Measurements from ENCODE around the gene DEFB131B.
"Not testable (repeated sequence)": the region's sequence is repeated elsewhere in the genome, so short reads cannot be mapped to it uniquely, and the experiment has no call there.

Gene DEFB131B

DNA sequence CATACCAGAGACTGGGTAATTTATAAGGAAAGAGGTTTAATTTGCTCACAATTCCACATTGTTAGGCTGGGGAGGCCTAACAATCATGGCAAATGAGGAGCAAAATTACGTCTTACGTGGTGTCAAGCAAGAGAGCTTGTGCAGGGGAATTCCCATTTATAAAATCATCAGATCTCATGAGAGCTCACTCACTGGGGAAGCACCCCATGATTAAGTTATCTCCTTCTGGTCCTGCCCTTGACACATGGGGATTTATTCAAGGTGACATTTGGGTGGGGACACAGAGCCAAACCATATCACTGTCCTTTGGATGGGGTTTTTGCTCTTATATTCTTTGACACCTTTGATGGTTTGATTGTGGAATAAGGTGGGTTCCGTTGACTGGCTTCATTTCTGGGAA is 8.3 kb upstream of the DEFB131B start:
- not testable (repeated sequence) for H2BK15ac ChIP-seq (ENCODE audit: low read depth, poor library complexity, severe bottlenecking); H3K4me1 ChIP-seq (ENCODE audit: control insufficient read depth, insufficient read depth, low read depth, low read length); H3K9me3 ChIP-seq (ENCODE audit: control insufficient read depth, low read length); H3K36me3 ChIP-seq (ENCODE audit: control insufficient read depth in 1 of 2, insufficient read depth in 2 of 2, low read depth in 1 of 2, low read length in 2 of 2); H2AK5ac ChIP-seq (ENCODE audit: low read length, severe bottlenecking); H2BK5ac ChIP-seq (ENCODE audit: low read depth, low read length, poor library complexity, severe bottlenecking); DNase-seq; H3K79me1 ChIP-seq (replicated peaks; ENCODE audit: low read length, poor library complexity, severe bottlenecking); H3K23ac ChIP-seq (ENCODE audit: low read length in 2 of 2); H3K9ac ChIP-seq (ENCODE audit: low read length); H3K27me3 ChIP-seq (ENCODE audit: control insufficient read depth in 1 of 2, insufficient read depth in 1 of 2, low read length in 2 of 2); H3K27ac ChIP-seq (ENCODE audit: low read length, poor library complexity, severe bottlenecking); H4K8ac ChIP-seq (ENCODE audit: low read length); H3K18ac ChIP-seq (ENCODE audit: low read depth in 1 of 2, low read length in 2 of 2); H2BK12ac ChIP-seq (ENCODE audit: low read length in 2 of 2); H2BK120ac ChIP-seq (ENCODE audit: low read depth, low read length); H3K4me2 ChIP-seq (ENCODE audit: low read length, poor library complexity, severe bottlenecking); H3K4me3 ChIP-seq (ENCODE audit: insufficient read depth in 1 of 2, low read depth in 1 of 2, low read length in 2 of 2); H2AFZ ChIP-seq (ENCODE audit: low read depth, low read length); H3K14ac ChIP-seq (ENCODE audit: low read length in 2 of 2); H3K4ac ChIP-seq (ENCODE audit: low read depth in 1 of 2, low read length in 2 of 2); H4K91ac ChIP-seq (ENCODE audit: low read length)
- 78% methylated on average over 2 of the region's 3 CpGs for WGBS

DNA sequence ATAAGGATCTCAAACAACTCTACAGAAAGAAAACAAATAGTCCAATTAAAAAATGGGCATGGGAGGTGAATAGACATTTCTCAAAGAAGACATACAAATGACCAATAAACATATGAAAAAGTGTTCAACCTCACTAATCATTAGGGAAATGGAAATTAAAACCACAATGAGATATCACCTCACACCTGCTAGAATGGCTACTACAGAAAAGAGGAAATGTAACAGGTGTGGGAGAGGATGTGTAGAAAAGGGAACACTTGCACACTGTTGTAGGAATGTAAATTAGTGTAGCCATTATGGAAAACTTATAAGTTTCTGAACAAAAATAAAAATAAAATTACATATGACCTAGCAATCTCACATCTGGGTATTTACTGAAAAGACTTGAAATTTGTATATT is 7.6 kb upstream of the DEFB131B start:
- not testable (repeated sequence) for H3K9me3 ChIP-seq (ENCODE audit: control insufficient read depth, low read length); H2BK12ac ChIP-seq (ENCODE audit: low read length in 2 of 2); H3K23ac ChIP-seq (ENCODE audit: low read length in 2 of 2); H3K18ac ChIP-seq (ENCODE audit: low read depth in 1 of 2, low read length in 2 of 2); H3K27ac ChIP-seq (ENCODE audit: low read length, poor library complexity, severe bottlenecking); H2BK15ac ChIP-seq (ENCODE audit: low read depth, poor library complexity, severe bottlenecking); H2BK5ac ChIP-seq (ENCODE audit: low read depth, low read length, poor library complexity, severe bottlenecking); H2AK5ac ChIP-seq (ENCODE audit: low read length, severe bottlenecking); H3K79me1 ChIP-seq (replicated peaks; ENCODE audit: low read length, poor library complexity, severe bottlenecking); H3K14ac ChIP-seq (ENCODE audit: low read length in 2 of 2); H2AFZ ChIP-seq (ENCODE audit: low read depth, low read length); H2BK120ac ChIP-seq (ENCODE audit: low read depth, low read length); H3K4me1 ChIP-seq (ENCODE audit: control insufficient read depth, insufficient read depth, low read depth, low read length); H3K4me3 ChIP-seq (ENCODE audit: insufficient read depth in 1 of 2, low read depth in 1 of 2, low read length in 2 of 2); H3K27me3 ChIP-seq (ENCODE audit: control insufficient read depth in 1 of 2, insufficient read depth in 1 of 2, low read length in 2 of 2); H3K4me2 ChIP-seq (ENCODE audit: low read length, poor library complexity, severe bottlenecking); H4K8ac ChIP-seq (ENCODE audit: low read length); H4K91ac ChIP-seq (ENCODE audit: low read length); H3K4ac ChIP-seq (ENCODE audit: low read depth in 1 of 2, low read length in 2 of 2); H3K36me3 ChIP-seq (ENCODE audit: control insufficient read depth in 1 of 2, insufficient read depth in 2 of 2, low read depth in 1 of 2, low read length in 2 of 2); DNase-seq; H3K9ac ChIP-seq (ENCODE audit: low read length)

DNA sequence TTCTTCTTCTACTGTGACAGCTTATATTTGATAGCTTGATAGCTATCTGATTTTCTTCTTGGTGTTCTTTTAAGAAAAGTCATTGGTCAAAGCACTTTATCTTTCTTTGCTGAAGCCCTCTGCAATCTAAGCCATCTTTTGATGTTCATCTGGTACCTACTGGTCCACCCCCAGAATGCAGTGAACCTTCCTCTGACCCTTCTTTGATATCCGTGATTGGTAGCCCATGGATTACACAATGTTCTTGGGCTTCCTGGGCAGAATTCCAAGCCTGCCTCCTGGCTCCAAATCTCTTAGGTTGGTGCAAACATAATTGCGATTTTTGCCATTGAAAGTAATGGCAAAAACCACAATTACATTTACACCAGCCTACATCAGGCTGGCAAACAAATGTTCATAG is 2.0 kb upstream of the DEFB131B start:
- not testable (repeated sequence) for H3K36me3 ChIP-seq (ENCODE audit: control insufficient read depth in 1 of 2, insufficient read depth in 2 of 2, low read depth in 1 of 2, low read length in 2 of 2); H3K18ac ChIP-seq (ENCODE audit: low read depth in 1 of 2, low read length in 2 of 2)
- 81% methylated on average over 1 of the region's 2 CpGs for WGBS

DNA sequence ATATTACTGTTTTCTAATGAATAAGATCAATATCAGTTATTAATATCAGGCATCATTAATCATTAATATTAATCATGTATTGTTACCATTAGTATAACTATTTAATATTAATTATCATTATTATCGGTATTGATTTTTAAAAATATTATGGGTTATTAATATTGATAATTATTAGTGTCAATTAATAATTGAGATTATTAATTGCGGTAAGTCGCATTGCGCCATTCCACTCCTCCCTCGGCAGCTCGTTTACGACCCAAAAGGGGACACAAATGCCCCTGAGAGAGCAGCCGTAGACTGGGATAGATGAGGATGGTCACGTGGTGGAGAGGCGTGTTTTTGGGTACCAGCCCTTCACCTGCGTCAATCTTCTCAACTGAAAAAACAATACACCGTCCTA is 7.6 kb downstream of the DEFB131B start:
- H3K14ac ChIP-seq (ENCODE audit: low read length in 2 of 2); H2BK5ac ChIP-seq (ENCODE audit: low read depth, low read length, poor library complexity, severe bottlenecking); H4K8ac ChIP-seq (ENCODE audit: low read length); H3K36me3 ChIP-seq (ENCODE audit: control insufficient read depth in 1 of 2, insufficient read depth in 2 of 2, low read depth in 1 of 2, low read length in 2 of 2); H3K4me1 ChIP-seq (ENCODE audit: control insufficient read depth, insufficient read depth, low read depth, low read length); H3K23ac ChIP-seq (ENCODE audit: low read length in 2 of 2); H3K9ac ChIP-seq (ENCODE audit: low read length); H3K27me3 ChIP-seq (ENCODE audit: control insufficient read depth in 1 of 2, insufficient read depth in 1 of 2, low read length in 2 of 2); H2AFZ ChIP-seq (ENCODE audit: low read depth, low read length); DNase-seq; H2AK5ac ChIP-seq (ENCODE audit: low read length, severe bottlenecking); H3K9me3 ChIP-seq (ENCODE audit: control insufficient read depth, low read length); H2BK120ac ChIP-seq (ENCODE audit: low read depth, low read length); H3K4me2 ChIP-seq (ENCODE audit: low read length, poor library complexity, severe bottlenecking); H3K27ac ChIP-seq (ENCODE audit: low read length, poor library complexity, severe bottlenecking); H3K4ac ChIP-seq (ENCODE audit: low read depth in 1 of 2, low read length in 2 of 2); H2BK15ac ChIP-seq (ENCODE audit: low read depth, poor library complexity, severe bottlenecking); H3K79me1 ChIP-seq (replicated peaks; ENCODE audit: low read length, poor library complexity, severe bottlenecking); H2BK12ac ChIP-seq (ENCODE audit: low read length in 2 of 2); H3K4me3 ChIP-seq (ENCODE audit: insufficient read depth in 1 of 2, low read depth in 1 of 2, low read length in 2 of 2); H3K18ac ChIP-seq (ENCODE audit: low read depth in 1 of 2, low read length in 2 of 2); H4K91ac ChIP-seq (ENCODE audit: low read length): not testable (repeated sequence)
- 97% methylated on average over 11 of the region's 12 CpGs for WGBS

More for the DNA sequence above, 2.0 kb upstream of the DEFB131B start:
- not testable (repeated sequence) for H3K23ac ChIP-seq (ENCODE audit: low read length in 2 of 2); H2BK5ac ChIP-seq (ENCODE audit: low read depth, low read length, poor library complexity, severe bottlenecking); H2BK15ac ChIP-seq (ENCODE audit: low read depth, poor library complexity, severe bottlenecking); H4K8ac ChIP-seq (ENCODE audit: low read length); H3K79me1 ChIP-seq (replicated peaks; ENCODE audit: low read length, poor library complexity, severe bottlenecking); H3K27me3 ChIP-seq (ENCODE audit: control insufficient read depth in 1 of 2, insufficient read depth in 1 of 2, low read length in 2 of 2); H3K4me3 ChIP-seq (ENCODE audit: insufficient read depth in 1 of 2, low read depth in 1 of 2, low read length in 2 of 2); H3K9ac ChIP-seq (ENCODE audit: low read length); H2BK12ac ChIP-seq (ENCODE audit: low read length in 2 of 2); H2AFZ ChIP-seq (ENCODE audit: low read depth, low read length); H2AK5ac ChIP-seq (ENCODE audit: low read length, severe bottlenecking); H3K4me1 ChIP-seq (ENCODE audit: control insufficient read depth, insufficient read depth, low read depth, low read length); H2BK120ac ChIP-seq (ENCODE audit: low read depth, low read length); H3K14ac ChIP-seq (ENCODE audit: low read length in 2 of 2); H3K9me3 ChIP-seq (ENCODE audit: control insufficient read depth, low read length); H3K27ac ChIP-seq (ENCODE audit: low read length, poor library complexity, severe bottlenecking); DNase-seq; H3K4me2 ChIP-seq (ENCODE audit: low read length, poor library complexity, severe bottlenecking); H4K91ac ChIP-seq (ENCODE audit: low read length); H3K4ac ChIP-seq (ENCODE audit: low read depth in 1 of 2, low read length in 2 of 2)
